Measurements from ENCODE around the gene GAS7.

DNA sequence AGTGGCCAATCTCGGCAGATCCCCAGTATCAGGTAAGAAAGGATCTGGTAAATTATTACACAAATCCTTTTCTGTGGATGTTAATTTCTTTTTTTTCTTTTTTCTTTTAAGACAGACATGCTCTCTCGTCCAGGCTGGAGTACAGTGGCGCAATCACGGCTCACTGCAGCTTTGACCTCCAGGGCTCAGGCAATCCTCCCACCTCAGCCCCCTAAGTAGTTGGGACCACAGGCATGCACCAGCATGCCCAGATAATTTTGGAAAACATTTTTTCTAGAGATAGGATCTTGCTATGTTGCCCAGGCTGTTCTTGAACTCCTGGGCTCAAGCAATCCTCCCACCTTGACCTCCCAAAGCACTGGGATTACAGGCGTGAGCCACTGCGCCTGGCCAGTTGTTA is 54.0 kb downstream of the GAS7 start:
- TF ChIP-seq, protein P1, sequence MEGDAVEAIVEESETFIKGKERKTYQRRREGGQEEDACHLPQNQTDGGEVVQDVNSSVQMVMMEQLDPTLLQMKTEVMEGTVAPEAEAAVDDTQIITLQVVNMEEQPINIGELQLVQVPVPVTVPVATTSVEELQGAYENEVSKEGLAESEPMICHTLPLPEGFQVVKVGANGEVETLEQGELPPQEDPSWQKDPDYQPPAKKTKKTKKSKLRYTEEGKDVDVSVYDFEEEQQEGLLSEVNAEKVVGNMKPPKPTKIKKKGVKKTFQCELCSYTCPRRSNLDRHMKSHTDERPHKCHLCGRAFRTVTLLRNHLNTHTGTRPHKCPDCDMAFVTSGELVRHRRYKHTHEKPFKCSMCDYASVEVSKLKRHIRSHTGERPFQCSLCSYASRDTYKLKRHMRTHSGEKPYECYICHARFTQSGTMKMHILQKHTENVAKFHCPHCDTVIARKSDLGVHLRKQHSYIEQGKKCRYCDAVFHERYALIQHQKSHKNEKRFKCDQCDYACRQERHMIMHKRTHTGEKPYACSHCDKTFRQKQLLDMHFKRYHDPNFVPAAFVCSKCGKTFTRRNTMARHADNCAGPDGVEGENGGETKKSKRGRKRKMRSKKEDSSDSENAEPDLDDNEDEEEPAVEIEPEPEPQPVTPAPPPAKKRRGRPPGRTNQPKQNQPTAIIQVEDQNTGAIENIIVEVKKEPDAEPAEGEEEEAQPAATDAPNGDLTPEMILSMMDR (IDR thresholded peaks at IDR 0.05): no peak
- TF ChIP-seq SP1 (CRISPR knock-in tag; conservative IDR thresholded peaks at IDR 0.05): no peak
- TF ChIP-seq, protein P2, sequence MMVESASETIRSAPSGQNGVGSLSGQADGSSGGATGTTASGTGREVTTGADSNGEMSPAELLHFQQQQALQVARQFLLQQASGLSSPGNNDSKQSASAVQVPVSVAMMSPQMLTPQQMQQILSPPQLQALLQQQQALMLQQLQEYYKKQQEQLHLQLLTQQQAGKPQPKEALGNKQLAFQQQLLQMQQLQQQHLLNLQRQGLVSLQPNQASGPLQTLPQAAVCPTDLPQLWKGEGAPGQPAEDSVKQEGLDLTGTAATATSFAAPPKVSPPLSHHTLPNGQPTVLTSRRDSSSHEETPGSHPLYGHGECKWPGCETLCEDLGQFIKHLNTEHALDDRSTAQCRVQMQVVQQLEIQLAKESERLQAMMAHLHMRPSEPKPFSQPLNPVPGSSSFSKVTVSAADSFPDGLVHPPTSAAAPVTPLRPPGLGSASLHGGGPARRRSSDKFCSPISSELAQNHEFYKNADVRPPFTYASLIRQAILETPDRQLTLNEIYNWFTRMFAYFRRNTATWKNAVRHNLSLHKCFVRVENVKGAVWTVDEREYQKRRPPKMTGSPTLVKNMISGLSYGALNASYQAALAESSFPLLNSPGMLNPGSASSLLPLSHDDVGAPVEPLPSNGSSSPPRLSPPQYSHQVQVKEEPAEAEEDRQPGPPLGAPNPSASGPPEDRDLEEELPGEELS (CRISPR knock-in tag; IDR thresholded peaks at IDR 0.05): no peak
- no peak for TF ChIP-seq CBFB (CRISPR knock-in tag; IDR thresholded peaks at IDR 0.05; ENCODE audit: low read depth)

Data from WTC11 (cell line).